Endothelial cell of umbilical vein (primary cell): ENCODE measurements around the gene TRIM14. TPM values are rescaled to one million over a fixed set of nuclear protein-coding genes. Genes with fewer than 3 reads are reported as not detected.

Experiments used
- BruUV-seq: library from RNA; stranded (reverse); fragments of 400-500 nt; replicated peaks from 2 replicates; lab custom pipeline; 2021; lab: Mats Ljungman, UMichigan
- CTCF ChIA-PET: fragments of 300-600, 350-600 bp; sonication (Branson Sonifier 250); formaldehyde crosslinking; loops from one replicate; lab custom pipeline; 2021; ENCODE audit warnings: antibody characterized with exemption, inconsistent platforms; lab: Charles Lee
- POLR2A ChIA-PET: fragments of 300-600, 350-600 bp; sonication (Branson Sonifier 250); formaldehyde crosslinking; loops from one replicate; lab custom pipeline; 2021; ENCODE audit warnings: antibody characterized with exemption, inconsistent platforms; lab: Charles Lee
- DNase-seq: peaks from one replicate; pipeline ENCODE4 v3.0.0-alpha.2; 2011; ENCODE audit warnings: low read depth, low spot score
- FAIRE-seq: peaks from 2 replicates; lab custom pipeline; 2011; peaks lifted over from hg19 to GRCh38; lab: Jason Lieb, UNC
- H2AFZ ChIP-seq: 2 replicates; pipeline ENCODE4 v1.6.0; 2012; ENCODE audit warnings: low read depth, low read length, control low read depth, inconsistent platforms
- H3K27ac ChIP-seq: 2 replicates; pipeline ENCODE4 v1.5.1; 2011; ENCODE audit warnings: low read depth, mild to moderate bottlenecking, control low read depth, low read length, moderate library complexity; ENCODE audit not compliant: insufficient read depth
- H3K27me3 ChIP-seq, 2 experiments: 2 replicates each; pipeline versions ENCODE4 v1.6.0 to v1.6.1; 2011; ENCODE audit warnings: low read length in 2 of 2, mixed read lengths in 1 of 2; ENCODE audit not compliant: control insufficient read depth in 2 of 2, insufficient read depth in 2 of 2
- H3K36me3 ChIP-seq, 2 experiments: 2 replicates in 1 of 2; 3 replicates in 1 of 2; pipeline ENCODE4 v1.5.1; 2011; ENCODE audit warnings: low read length in 2 of 2, mild to moderate bottlenecking in 1 of 2, moderate library complexity in 1 of 2; ENCODE audit not compliant: control insufficient read depth in 2 of 2, insufficient read depth in 2 of 2; ENCODE audit errors: extremely low read depth in 1 of 2
- H3K4me1 ChIP-seq: 3 replicates; pipeline ENCODE4 v1.5.1; 2011; ENCODE audit warnings: mild to moderate bottlenecking, low read length; ENCODE audit not compliant: control insufficient read depth, insufficient read depth; ENCODE audit errors: extremely low read depth
- H3K4me2 ChIP-seq: 2 replicates; pipeline ENCODE4 v1.6.1; 2011; ENCODE audit warnings: low read length, control low read depth, mixed read lengths; ENCODE audit not compliant: insufficient read depth
- H3K4me3 ChIP-seq, 3 experiments: fragments of 200-600 bp in 1 of 3; sonication (generic), shearing (Covaris generic) in 1 of 3; replicated peaks in 1 of 3; 2 replicates each; pipeline ENCODE4 v1.5.1; 2011 to 2016; ENCODE audit warnings: control low read depth in 3 of 3, low read length in 3 of 3, mild to moderate bottlenecking in 2 of 3, inconsistent platforms in 1 of 3, low read depth in 1 of 3, moderate library complexity in 1 of 3; ENCODE audit not compliant: insufficient read depth in 1 of 3
- H3K79me2 ChIP-seq: 2 replicates; pipeline ENCODE4 v1.6.0; 2012; ENCODE audit warnings: low read length, inconsistent platforms; ENCODE audit not compliant: control insufficient read depth, insufficient read depth
- H3K9ac ChIP-seq: replicated peaks from 2 replicates; pipeline ENCODE3; 2011; ENCODE audit warnings: low read length, control low read depth; ENCODE audit not compliant: insufficient read depth; ENCODE audit errors: extremely low read depth
- H3K9me1 ChIP-seq: replicated peaks from 3 replicates; pipeline ENCODE4 v1.6.0; 2011; ENCODE audit warnings: mild to moderate bottlenecking, low read length; ENCODE audit not compliant: control insufficient read depth, insufficient read depth; ENCODE audit errors: extremely low read depth
- H3K9me3 ChIP-seq: replicated peaks from 2 replicates; pipeline ENCODE4 v1.5.1; 2012; ENCODE audit warnings: low read length, inconsistent platforms; ENCODE audit not compliant: control insufficient read depth, insufficient read depth
- H4K20me1 ChIP-seq: replicated peaks from 2 replicates; pipeline ENCODE3; 2011; ENCODE audit warnings: mild to moderate bottlenecking, low read length; ENCODE audit not compliant: control insufficient read depth, insufficient read depth; ENCODE audit errors: extremely low read depth
- FOS ChIP-seq: IDR thresholded peaks from 2 replicates; pipeline ENCODE4 v1.6.1; 2011; ENCODE audit warnings: mild to moderate bottlenecking, low read length, moderate library complexity, borderline replicate concordance; ENCODE audit not compliant: insufficient read depth
- GATA2 ChIP-seq: IDR thresholded peaks from 2 replicates; pipeline ENCODE4 v1.7.0; 2011; ENCODE audit warnings: low read depth, mild to moderate bottlenecking, moderate library complexity, mixed read lengths, low read length; ENCODE audit not compliant: insufficient read length, insufficient read depth
- JUN ChIP-seq: IDR thresholded peaks from 2 replicates; pipeline ENCODE4 v1.6.1; 2011; ENCODE audit warnings: borderline replicate concordance, low read depth; ENCODE audit not compliant: insufficient read length, insufficient read depth
- MYC ChIP-seq: IDR thresholded peaks from one replicate; pipeline ENCODE4 v1.6.1; 2011; ENCODE audit warnings: mild to moderate bottlenecking, low read depth, low read length
- POLR2A ChIP-seq: IDR thresholded peaks from 2 replicates; pipeline ENCODE4 v1.6.1; 2012; ENCODE audit warnings: low read depth, mild to moderate bottlenecking, control low read depth, low read length
- POLR2AphosphoS5 ChIP-seq: IDR thresholded peaks from 2 replicates; pipeline ENCODE4 v1.6.1; 2012; ENCODE audit warnings: low read depth, mild to moderate bottlenecking, control low read depth, low read length, moderate library complexity; ENCODE audit not compliant: insufficient read depth
- dilution Hi-C: fragments of 300-500 bp; cut with MboI; formaldehyde crosslinking; loops from one replicate; pipeline ENCODE4 v1.15.0; 2019; ENCODE audit warnings: low sequenced_read_pairs; ENCODE audit not compliant: extremely low pct_ligation_motif_present
- intact Hi-C: fragments of 100-400 bp; cut with micrococcal nuclease; formaldehyde crosslinking; loops from one replicate; pipeline ENCODE4 v1.10.0; 2022
- polyA plus RNA-seq, 4 experiments: library from polyadenylated mRNA; depleted of rRNA in 3 of 4; stranded (reverse) in 3 of 4; unstranded in 1 of 4; fragments of >200 nt; gene quantifications; 2 replicates each; pipeline versions ENCODE4 v1.2.1 to v1.2.3, GENCODE V29; 2011 to 2012; ENCODE audit warnings: missing spikeins in 1 of 4
- total RNA-seq: library from RNA; stranded (reverse); gene quantifications from 2 replicates; pipeline ENCODE4 v1.2.3, GENCODE V29; 2021
- TF ChIP-seq, protein P1 (sequence below): IDR thresholded peaks from 2 replicates; pipeline ENCODE4 v1.6.1; 2011; ENCODE audit not compliant: insufficient read depth, insufficient read length
- TF ChIP-seq, protein P2 (sequence below), 2 donors: IDR thresholded peaks; 1 replicate in 1 of 2; 2 replicates in 1 of 2; pipeline ENCODE4 v1.5.1; 2011; ENCODE audit warnings: low read length in 2 of 2, mild to moderate bottlenecking in 2 of 2, moderate library complexity in 2 of 2, control low read depth in 1 of 2, inconsistent platforms in 1 of 2, low read depth in 1 of 2; ENCODE audit not compliant: insufficient read depth in 1 of 2; ENCODE audit errors: extremely low read depth in 1 of 2

Gene TRIM14
- total and polyA plus RNA-seq, 2 donors (not counting 3 experiments of a cell fraction or from before 2014, with no cell fraction given), result 4.8 to 10.7 TPM

- Histone ChIP-seq H3K9me3 (no peaks in the 10 kb centered on the region), H3K4me2 (peak within 1 kb of the TSS; percentile 74), H3K27ac (peak within 1 kb of the TSS; percentile 80), H3K4me3 (peak within 1 kb of the TSS; percentile 60 to 91 (median 69)), H3K36me3 (peaks cover 0 to 4% of the 10 kb centered on the region in 2 experiments), H2AFZ (peak within 1 kb of the TSS; percentile 58), H3K9me1 (no peaks in the 10 kb centered on the region), H4K20me1 (no peaks in the 10 kb centered on the region), H3K4me1 (peaks cover 15% of the 10 kb centered on the region), H3K27me3 (no peaks in the 10 kb centered on the region), H3K9ac (peak within 1 kb of the TSS; percentile 86), H3K79me2 (peaks cover 38% of the 10 kb centered on the region)
- intact Hi-C loops, result loop anchor here (1.0 kb wide), 4 partner anchors 46 to 134 kb away; partner anchors contain the start of genes ANP32B, TRIM14 and TRMO
- DNase-seq (peak; percentile 99), FAIRE-seq (peak; percentile 99)
- TF ChIP-seq JUN (peak; percentile 57), MYC (no peak), POLR2A (peak; percentile 93), POLR2AphosphoS5 (peak; percentile 95), GATA2 (no peak), FOS (peak; percentile 50)
- TF ChIP-seq, protein P1, sequence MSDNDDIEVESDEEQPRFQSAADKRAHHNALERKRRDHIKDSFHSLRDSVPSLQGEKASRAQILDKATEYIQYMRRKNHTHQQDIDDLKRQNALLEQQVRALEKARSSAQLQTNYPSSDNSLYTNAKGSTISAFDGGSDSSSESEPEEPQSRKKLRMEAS, result peak; percentile 38
- TF ChIP-seq, protein P2, sequence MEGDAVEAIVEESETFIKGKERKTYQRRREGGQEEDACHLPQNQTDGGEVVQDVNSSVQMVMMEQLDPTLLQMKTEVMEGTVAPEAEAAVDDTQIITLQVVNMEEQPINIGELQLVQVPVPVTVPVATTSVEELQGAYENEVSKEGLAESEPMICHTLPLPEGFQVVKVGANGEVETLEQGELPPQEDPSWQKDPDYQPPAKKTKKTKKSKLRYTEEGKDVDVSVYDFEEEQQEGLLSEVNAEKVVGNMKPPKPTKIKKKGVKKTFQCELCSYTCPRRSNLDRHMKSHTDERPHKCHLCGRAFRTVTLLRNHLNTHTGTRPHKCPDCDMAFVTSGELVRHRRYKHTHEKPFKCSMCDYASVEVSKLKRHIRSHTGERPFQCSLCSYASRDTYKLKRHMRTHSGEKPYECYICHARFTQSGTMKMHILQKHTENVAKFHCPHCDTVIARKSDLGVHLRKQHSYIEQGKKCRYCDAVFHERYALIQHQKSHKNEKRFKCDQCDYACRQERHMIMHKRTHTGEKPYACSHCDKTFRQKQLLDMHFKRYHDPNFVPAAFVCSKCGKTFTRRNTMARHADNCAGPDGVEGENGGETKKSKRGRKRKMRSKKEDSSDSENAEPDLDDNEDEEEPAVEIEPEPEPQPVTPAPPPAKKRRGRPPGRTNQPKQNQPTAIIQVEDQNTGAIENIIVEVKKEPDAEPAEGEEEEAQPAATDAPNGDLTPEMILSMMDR (IDR thresholded peaks at IDR 0.05; ENCODE audit: extremely low read depth in 1 of 2, insufficient read depth in 1 of 2, low read depth in 1 of 2, low read length in 2 of 2), result peak in 1 of 2 donors; percentile 8
- dilution Hi-C loops, result no loop called here
- ChIA-PET CTCF (interaction anchor here (0.5 to 3.5 kb wide), 19 partner anchors 11 to 201 kb away, joined by 3 to 21 read pairs (median 4); partner anchors contain the start of genes ANP32B and TRMO), POLR2A (interaction anchor here (0.6 to 1.6 kb wide), 17 partner anchors 8 to 552 kb away, joined by 3 to 9 read pairs (median 3); partner anchors contain the start of genes ANP32B, TBC1D2 and TRMO)
- BruUV-seq, result no TSS peak
Measured at GRCh38 chr9:98056269-98057137, 62.5 kb downstream of the TRIM14 start, which contains the start of gene NANS. NANS (plus strand) TSS chr9:98056732; CDS start chr9:98056809, 77 bp downstream.
